ENCODE results near the gene MEIOB. TPM values are rescaled to one million over a fixed set of nuclear protein-coding genes. Genes with fewer than 3 reads are reported as not detected.

Gene MEIOB
- total and polyA plus RNA-seq, 2 experiments from 2014 or later: 0.28 TPM; not detected in 1

DNA sequence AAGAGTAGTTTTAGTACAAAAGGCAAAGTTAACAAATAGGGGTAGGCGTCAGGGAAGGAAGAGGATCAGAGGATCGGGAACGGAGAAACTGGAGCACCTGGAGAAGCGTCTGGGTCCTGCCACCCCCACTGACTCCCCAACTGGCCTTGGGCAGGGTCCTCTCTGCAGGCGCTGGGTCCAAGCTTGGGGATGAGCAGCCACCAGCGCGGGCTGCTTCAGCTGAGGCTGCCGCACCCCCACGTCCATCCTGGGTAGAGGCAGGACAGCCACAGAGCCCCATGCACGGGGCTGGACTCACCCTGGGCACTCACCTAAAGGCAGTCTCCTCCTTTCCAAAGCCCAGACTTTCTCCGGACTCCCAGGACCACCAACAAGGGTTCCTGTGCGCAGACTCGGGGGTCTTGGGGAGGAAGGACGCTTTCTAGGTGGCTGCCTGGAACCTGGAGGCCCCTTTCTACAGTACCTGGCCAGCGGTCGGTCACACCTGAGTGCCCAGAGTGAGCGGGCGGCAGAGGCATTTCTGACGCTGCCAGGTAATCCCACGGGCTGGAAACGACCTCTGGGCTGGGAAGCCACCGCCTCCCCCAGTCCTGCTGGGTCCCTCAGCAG, 45.2 kb upstream of the MEIOB start:
- peaks cover 67% of the 10 kb centered on the region for H3K27me3 ChIP-seq
- H3K4me1 ChIP-seq (ENCODE audit: insufficient read depth): peaks cover 11% of the 10 kb centered on the region
- TF ChIP-seq EZH2 (IDR thresholded peaks at IDR 0.05; ENCODE audit: borderline replicate concordance) (no peak), EZH2phosphoT487 (IDR thresholded peaks at IDR 0.05; ENCODE audit: low read depth, severe bottlenecking, unreplicated experiment) (no peak)
- TF ChIP-seq, protein P1, sequence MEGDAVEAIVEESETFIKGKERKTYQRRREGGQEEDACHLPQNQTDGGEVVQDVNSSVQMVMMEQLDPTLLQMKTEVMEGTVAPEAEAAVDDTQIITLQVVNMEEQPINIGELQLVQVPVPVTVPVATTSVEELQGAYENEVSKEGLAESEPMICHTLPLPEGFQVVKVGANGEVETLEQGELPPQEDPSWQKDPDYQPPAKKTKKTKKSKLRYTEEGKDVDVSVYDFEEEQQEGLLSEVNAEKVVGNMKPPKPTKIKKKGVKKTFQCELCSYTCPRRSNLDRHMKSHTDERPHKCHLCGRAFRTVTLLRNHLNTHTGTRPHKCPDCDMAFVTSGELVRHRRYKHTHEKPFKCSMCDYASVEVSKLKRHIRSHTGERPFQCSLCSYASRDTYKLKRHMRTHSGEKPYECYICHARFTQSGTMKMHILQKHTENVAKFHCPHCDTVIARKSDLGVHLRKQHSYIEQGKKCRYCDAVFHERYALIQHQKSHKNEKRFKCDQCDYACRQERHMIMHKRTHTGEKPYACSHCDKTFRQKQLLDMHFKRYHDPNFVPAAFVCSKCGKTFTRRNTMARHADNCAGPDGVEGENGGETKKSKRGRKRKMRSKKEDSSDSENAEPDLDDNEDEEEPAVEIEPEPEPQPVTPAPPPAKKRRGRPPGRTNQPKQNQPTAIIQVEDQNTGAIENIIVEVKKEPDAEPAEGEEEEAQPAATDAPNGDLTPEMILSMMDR (IDR thresholded peaks at IDR 0.05; ENCODE audit: poor library complexity): no peak
- no peak overlapping the region for H3K4me3 ChIP-seq
- no peak overlapping the region for H3K27ac ChIP-seq
- no peak overlapping the region for H2AFZ ChIP-seq
- 18% methylated on average over 22 of the region's 22 CpGs for WGBS (ENCODE audit: low lambda C conversion rate, missing lambda C conversion rate)
- no peak overlapping the region for H3K4me2 ChIP-seq
- no peaks in the 10 kb centered on the region for H4K20me1 ChIP-seq (ENCODE audit: insufficient read depth, poor library complexity, severe bottlenecking)
- no peaks in the 10 kb centered on the region for H3K79me2 ChIP-seq
- no peaks in the 10 kb centered on the region for H3K9me2 ChIP-seq (replicated peaks; ENCODE audit: insufficient read depth)
- DNase-seq (ENCODE audit: low spot score): no peak
- no peaks in the 10 kb centered on the region for H3K36me3 ChIP-seq (replicated peaks; ENCODE audit: insufficient read depth, low read depth)
- H3K9me3 ChIP-seq (ENCODE audit: low read depth): no peaks in the 10 kb centered on the region

DNA sequence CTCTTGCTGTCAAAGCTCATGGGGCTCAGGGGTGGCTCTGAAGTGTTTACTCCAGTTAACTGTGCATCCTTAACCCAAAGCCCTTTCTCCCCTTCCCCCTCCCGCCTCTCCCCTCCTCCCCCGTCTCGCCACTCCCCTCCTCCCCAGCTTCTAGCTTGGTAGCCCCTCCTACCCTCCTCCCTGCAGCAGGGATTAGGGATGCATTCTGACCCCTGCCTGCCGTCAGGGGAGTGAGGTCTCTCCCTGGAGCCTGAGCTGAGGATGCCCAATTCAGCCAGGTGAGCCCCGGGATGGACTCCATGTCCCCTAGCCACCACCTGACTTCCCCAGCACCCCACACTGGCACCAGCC, 44.7 kb upstream of the MEIOB start:
- Histone ChIP-seq H3K79me2 (no peaks in the 10 kb centered on the region), H3K27me3 (peaks cover 64% of the 10 kb centered on the region), H2AFZ (no peak overlapping the region), H3K9me2 (replicated peaks; ENCODE audit: insufficient read depth) (no peaks in the 10 kb centered on the region), H3K9me3 (ENCODE audit: low read depth) (no peaks in the 10 kb centered on the region), H4K20me1 (ENCODE audit: insufficient read depth, poor library complexity, severe bottlenecking) (no peaks in the 10 kb centered on the region), H3K4me2 (no peak overlapping the region), H3K4me1 (ENCODE audit: insufficient read depth) (peaks cover 11% of the 10 kb centered on the region), H3K27ac (no peak overlapping the region), H3K4me3 (no peak overlapping the region), H3K36me3 (replicated peaks; ENCODE audit: insufficient read depth, low read depth) (no peaks in the 10 kb centered on the region)
- 25% methylated on average over 2 of the region's 5 CpGs for WGBS (ENCODE audit: low lambda C conversion rate, missing lambda C conversion rate)
- DNase-seq (ENCODE audit: low spot score): no peak
- TF ChIP-seq EZH2 (IDR thresholded peaks at IDR 0.05; ENCODE audit: borderline replicate concordance): no peak
- TF ChIP-seq, protein P1 (IDR thresholded peaks at IDR 0.05; ENCODE audit: poor library complexity): no peak
- no peak for TF ChIP-seq EZH2phosphoT487 (IDR thresholded peaks at IDR 0.05; ENCODE audit: low read depth, severe bottlenecking, unreplicated experiment)

DNA sequence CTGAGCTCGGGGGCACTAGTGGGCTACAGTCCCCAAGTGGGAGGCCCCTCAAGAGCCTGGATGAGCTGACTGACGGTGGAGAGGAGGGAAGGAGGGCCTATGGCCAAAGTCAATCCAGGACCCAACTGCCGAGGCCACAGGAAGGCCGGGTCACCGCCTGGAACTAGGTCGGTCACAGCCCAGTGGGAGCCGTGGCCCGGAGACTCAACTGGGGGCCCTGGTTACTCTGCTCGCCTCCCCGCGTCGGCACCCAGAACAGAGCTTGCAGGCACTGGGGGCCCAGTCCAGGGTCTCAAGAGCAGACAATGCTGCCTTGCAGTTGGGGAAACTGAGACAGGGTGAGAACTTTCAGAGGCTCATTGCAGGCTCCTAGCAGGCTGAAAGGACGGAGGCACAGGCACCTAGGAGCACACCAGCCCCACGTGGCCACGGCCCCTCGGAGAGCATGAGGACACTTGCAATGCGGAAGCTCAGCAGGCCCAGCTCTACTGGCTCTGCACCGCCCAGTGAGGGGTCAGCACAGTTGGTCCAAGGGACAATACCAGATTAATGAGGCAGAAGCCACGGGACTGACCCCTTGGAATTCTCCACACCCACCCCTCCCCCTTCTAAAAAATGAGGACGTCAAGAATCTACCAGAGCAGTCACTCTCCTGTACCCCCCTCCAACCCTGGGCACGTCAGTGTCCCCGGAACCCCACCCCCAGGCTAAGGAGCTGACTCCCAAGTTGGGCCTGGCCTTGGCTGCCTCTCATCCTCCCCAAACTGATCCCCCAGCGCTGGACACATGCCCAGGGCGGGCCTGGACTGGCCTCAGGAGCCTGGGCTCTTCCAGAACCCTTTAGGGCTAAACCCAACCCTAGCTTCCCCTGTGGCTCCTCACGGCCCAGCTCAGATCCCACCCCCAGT, 44.0 kb upstream of the MEIOB start:
- no peak overlapping the region for H3K4me3 ChIP-seq
- WGBS (ENCODE audit: low lambda C conversion rate, missing lambda C conversion rate): 82% methylated on average over 19 of the region's 25 CpGs
- DNase-seq (ENCODE audit: low spot score): no peak
- TF ChIP-seq, protein P1 (IDR thresholded peaks at IDR 0.05; ENCODE audit: poor library complexity): no peak
- TF ChIP-seq EZH2phosphoT487 (IDR thresholded peaks at IDR 0.05; ENCODE audit: low read depth, severe bottlenecking, unreplicated experiment) (no peak), EZH2 (IDR thresholded peaks at IDR 0.05; ENCODE audit: borderline replicate concordance) (no peak)
- peaks cover 57% of the 10 kb centered on the region for H3K27me3 ChIP-seq
- no peak overlapping the region for H3K27ac ChIP-seq
- H3K4me2 ChIP-seq: no peak overlapping the region
- H4K20me1 ChIP-seq (ENCODE audit: insufficient read depth, poor library complexity, severe bottlenecking): no peaks in the 10 kb centered on the region
- H3K36me3 ChIP-seq (replicated peaks; ENCODE audit: insufficient read depth, low read depth): no peaks in the 10 kb centered on the region
- H3K79me2 ChIP-seq: no peaks in the 10 kb centered on the region
- H2AFZ ChIP-seq: no peak overlapping the region
- no peaks in the 10 kb centered on the region for H3K9me3 ChIP-seq (ENCODE audit: low read depth)
- peaks cover 11% of the 10 kb centered on the region for H3K4me1 ChIP-seq (ENCODE audit: insufficient read depth)
- H3K9me2 ChIP-seq (replicated peaks; ENCODE audit: insufficient read depth): no peaks in the 10 kb centered on the region

Data from hepatocyte (in vitro differentiated cells).